ENCODE measurements around the gene DYRK3.
A peak's percentile ranks its signal among the peaks of the same experiment; 100 is the strongest.

Gene DYRK3

GRCh38 chr1:206684478-206685333, 49.4 kb downstream of the DYRK3 start, which contains the start of gene MAPKAPK2:
Gene MAPKAPK2 (plus strand): TSS chr1:206684905. CDS start chr1:206685230, 325 bp downstream.
- DNase-seq: peak; percentile 97

- peak; percentile 75 for DNase-seq
Measured at GRCh38 chr1:206685334-206685768, 50.0 kb downstream of the DYRK3 start.

- peak; percentile 70 for DNase-seq
Measured at GRCh38 chr1:206685769-206686477, 50.6 kb downstream of the DYRK3 start.

GRCh38 chr1:206686478-206687249, 51.3 kb downstream of the DYRK3 start:
- peak; percentile 32 for DNase-seq

GRCh38 chr1:206687251-206687914, 52.0 kb downstream of the DYRK3 start:
- DNase-seq: no peak

- DNase-seq: no peak
Measured at GRCh38 chr1:206687915-206688442, 52.6 kb downstream of the DYRK3 start.

GRCh38 chr1:206690516-206690915, 55.2 kb downstream of the DYRK3 start:
- DNase-seq: no peak

GRCh38 chr1:206691604-206692003, 56.3 kb downstream of the DYRK3 start:
- no peak for DNase-seq

- DNase-seq: no peak
Measured at GRCh38 chr1:206693029-206693428, 57.7 kb downstream of the DYRK3 start.

GRCh38 chr1:206693592-206693991, 58.3 kb downstream of the DYRK3 start:
- DNase-seq: no peak

GRCh38 chr1:206694171-206695124, 59.1 kb downstream of the DYRK3 start:
- DNase-seq: no peak

- no peak for DNase-seq
Measured at GRCh38 chr1:206695733-206696132, 60.4 kb downstream of the DYRK3 start.

GRCh38 chr1:206696812-206697585, 61.7 kb downstream of the DYRK3 start:
- DNase-seq: no peak

- DNase-seq: no peak
Measured at GRCh38 chr1:206698011-206698410, 62.7 kb downstream of the DYRK3 start.
